HCT116 (cell line): ENCODE measurements around the gene ALG8.

Experiments used
- CTCF ChIP-seq, 3 experiments: fragments of 200-600 bp in 1 of 3; sonication (generic) in 1 of 3; IDR thresholded peaks in 2 of 3; conservative IDR thresholded peaks in 1 of 3; 2 replicates each; pipeline ENCODE4 v1.5.1; 2012 to 2017; ENCODE audit warnings: low read depth in 2 of 3, low read length in 2 of 3, antibody characterized with exemption in 1 of 3, borderline replicate concordance in 1 of 3, control low read depth in 1 of 3, mild to moderate bottlenecking in 1 of 3, mixed read lengths in 1 of 3, mixed run types in 1 of 3, moderate library complexity in 1 of 3; ENCODE audit not compliant: insufficient read depth in 1 of 3
- EGR1 ChIP-seq: IDR thresholded peaks from 2 replicates; pipeline ENCODE4 v1.6.1; 2012; ENCODE audit warnings: low read depth
- EZH2 ChIP-seq: fragments of 200-600 bp; sonication (generic); IDR thresholded peaks from 2 replicates; pipeline ENCODE4 v1.6.1; 2017; ENCODE audit warnings: antibody characterized with exemption, mixed run types
- POLR2AphosphoS5 ChIP-seq: IDR thresholded peaks from 2 replicates; pipeline ENCODE4 v1.6.1; 2011; ENCODE audit warnings: mild to moderate bottlenecking, low read depth, low read length, moderate library complexity
- TF ChIP-seq, protein P1 (sequence below): IDR thresholded peaks from 2 replicates; pipeline ENCODE4 v1.6.1; 2012; ENCODE audit warnings: low read depth

- TF ChIP-seq, protein P1, sequence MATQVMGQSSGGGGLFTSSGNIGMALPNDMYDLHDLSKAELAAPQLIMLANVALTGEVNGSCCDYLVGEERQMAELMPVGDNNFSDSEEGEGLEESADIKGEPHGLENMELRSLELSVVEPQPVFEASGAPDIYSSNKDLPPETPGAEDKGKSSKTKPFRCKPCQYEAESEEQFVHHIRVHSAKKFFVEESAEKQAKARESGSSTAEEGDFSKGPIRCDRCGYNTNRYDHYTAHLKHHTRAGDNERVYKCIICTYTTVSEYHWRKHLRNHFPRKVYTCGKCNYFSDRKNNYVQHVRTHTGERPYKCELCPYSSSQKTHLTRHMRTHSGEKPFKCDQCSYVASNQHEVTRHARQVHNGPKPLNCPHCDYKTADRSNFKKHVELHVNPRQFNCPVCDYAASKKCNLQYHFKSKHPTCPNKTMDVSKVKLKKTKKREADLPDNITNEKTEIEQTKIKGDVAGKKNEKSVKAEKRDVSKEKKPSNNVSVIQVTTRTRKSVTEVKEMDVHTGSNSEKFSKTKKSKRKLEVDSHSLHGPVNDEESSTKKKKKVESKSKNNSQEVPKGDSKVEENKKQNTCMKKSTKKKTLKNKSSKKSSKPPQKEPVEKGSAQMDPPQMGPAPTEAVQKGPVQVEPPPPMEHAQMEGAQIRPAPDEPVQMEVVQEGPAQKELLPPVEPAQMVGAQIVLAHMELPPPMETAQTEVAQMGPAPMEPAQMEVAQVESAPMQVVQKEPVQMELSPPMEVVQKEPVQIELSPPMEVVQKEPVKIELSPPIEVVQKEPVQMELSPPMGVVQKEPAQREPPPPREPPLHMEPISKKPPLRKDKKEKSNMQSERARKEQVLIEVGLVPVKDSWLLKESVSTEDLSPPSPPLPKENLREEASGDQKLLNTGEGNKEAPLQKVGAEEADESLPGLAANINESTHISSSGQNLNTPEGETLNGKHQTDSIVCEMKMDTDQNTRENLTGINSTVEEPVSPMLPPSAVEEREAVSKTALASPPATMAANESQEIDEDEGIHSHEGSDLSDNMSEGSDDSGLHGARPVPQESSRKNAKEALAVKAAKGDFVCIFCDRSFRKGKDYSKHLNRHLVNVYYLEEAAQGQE = no peak
- TF ChIP-seq CTCF (IDR thresholded peaks at IDR 0.05 in 2 of 3, conservative IDR thresholded peaks at IDR 0.05 in 1 of 3; ENCODE audit: borderline replicate concordance in 1 of 3, insufficient read depth in 1 of 3, low read depth in 2 of 3, low read length in 2 of 3) = no peak
- TF ChIP-seq EZH2 = no peak
- no peak for TF ChIP-seq POLR2AphosphoS5
- TF ChIP-seq EGR1 = no peak
These were observed 26.7 kb downstream of the ALG8 start for GRCh38 chr11:78112582-78113275.
